Liver (tissue), 9 donors: Measurements from ENCODE around the gene MMP27. TPM values are rescaled to one million over a fixed set of nuclear protein-coding genes. Genes with fewer than 3 reads are reported as not detected.

Experiments used
- DNase-seq: peaks from one replicate; pipeline ENCODE4 v3.0.0-alpha.2; 2017; ENCODE audit warnings: low spot score
- H3K27ac ChIP-seq, 2 donors: one replicate each; pipeline ENCODE4 v1.7.0; 2013; ENCODE audit warnings: inconsistent platforms in 2 of 2, low read length in 2 of 2, control low read depth in 1 of 2, low read depth in 1 of 2, mild to moderate bottlenecking in 1 of 2
- H3K27me3 ChIP-seq, 4 donors: one replicate each; pipeline versions ENCODE4 v1.6.1 to v1.7.0; 2013; ENCODE audit warnings: low read length in 3 of 4, inconsistent platforms in 1 of 4, mild to moderate bottlenecking in 1 of 4, moderate library complexity in 1 of 4; ENCODE audit not compliant: control insufficient read depth in 4 of 4, insufficient read depth in 4 of 4
- H3K36me3 ChIP-seq, 4 donors: one replicate each; pipeline versions ENCODE4 v1.6.1 to v1.7.0; 2013; ENCODE audit warnings: low read length in 3 of 4, mild to moderate bottlenecking in 3 of 4, low read depth in 1 of 4, moderate library complexity in 1 of 4; ENCODE audit not compliant: control insufficient read depth in 4 of 4, insufficient read depth in 3 of 4
- H3K4me1 ChIP-seq, 4 donors: one replicate each; pipeline versions ENCODE4 v1.6.1 to v1.7.0; 2013; ENCODE audit warnings: low read length in 3 of 4, mild to moderate bottlenecking in 3 of 4, moderate library complexity in 1 of 4; ENCODE audit not compliant: control insufficient read depth in 4 of 4, insufficient read depth in 4 of 4
- H3K4me3 ChIP-seq, 3 donors: one replicate each; pipeline versions ENCODE4 v1.6.1 to v1.7.0; 2013; ENCODE audit warnings: low read length in 3 of 3, control low read depth in 1 of 3, low read depth in 1 of 3, mild to moderate bottlenecking in 1 of 3
- H3K9ac ChIP-seq, 2 donors: one replicate each; pipeline ENCODE4 v1.7.0; 2013; ENCODE audit warnings: low read length in 2 of 2, mild to moderate bottlenecking in 2 of 2, moderate library complexity in 2 of 2, control low read depth in 1 of 2, low read depth in 1 of 2
- H3K9me3 ChIP-seq, 4 donors: one replicate each; pipeline versions ENCODE4 v1.6.1 to v1.7.0; 2013; ENCODE audit warnings: low read length in 3 of 4; ENCODE audit not compliant: control insufficient read depth in 4 of 4
- ATF3 ChIP-seq: IDR thresholded peaks from 2 replicates; pipeline ENCODE4 v1.6.1; 2016; ENCODE audit warnings: antibody characterized with exemption
- CTCF ChIP-seq: fragments of 150-350 bp; IDR thresholded peaks from 2 replicates; pipeline ENCODE4 v1.5.1; 2017; ENCODE audit warnings: improper control_type of control experiment, low read depth, low read length; ENCODE audit not compliant: missing input control
- EGR1 ChIP-seq, 2 donors: IDR thresholded peaks; 2 replicates each; pipeline ENCODE4 v1.6.1; 2016 to 2018; ENCODE audit warnings: antibody characterized with exemption in 2 of 2, low read depth in 2 of 2
- FOXA1 ChIP-seq: IDR thresholded peaks from 2 replicates; pipeline ENCODE4 v1.6.1; 2016; ENCODE audit warnings: antibody characterized with exemption
- FOXA2 ChIP-seq: IDR thresholded peaks from 2 replicates; pipeline ENCODE4 v1.6.1; 2016; ENCODE audit warnings: antibody characterized with exemption
- GABPA ChIP-seq, 2 donors: IDR thresholded peaks in 1 of 2; conservative IDR thresholded peaks in 1 of 2; 2 replicates each; pipeline ENCODE4 v1.6.1; 2016; ENCODE audit warnings: antibody characterized with exemption in 2 of 2, mild to moderate bottlenecking in 1 of 2, moderate library complexity in 1 of 2
- HNF4A ChIP-seq, 2 donors: conservative IDR thresholded peaks; 2 replicates each; pipeline ENCODE4 v1.6.1; 2016; ENCODE audit warnings: antibody characterized with exemption in 2 of 2, mild to moderate bottlenecking in 2 of 2
- HNF4G ChIP-seq: IDR thresholded peaks from 2 replicates; pipeline ENCODE4 v1.6.1; 2016; ENCODE audit warnings: antibody characterized with exemption
- JUND ChIP-seq, 2 donors: IDR thresholded peaks; 2 replicates each; pipeline ENCODE4 v1.6.1; 2016; ENCODE audit warnings: antibody characterized with exemption in 2 of 2
- MAX ChIP-seq: IDR thresholded peaks from 2 replicates; pipeline ENCODE4 v1.6.1; 2016; ENCODE audit warnings: antibody characterized with exemption
- NR2F2 ChIP-seq: IDR thresholded peaks from 2 replicates; pipeline ENCODE4 v1.6.1; 2016; ENCODE audit warnings: antibody characterized with exemption
- RAD21 ChIP-seq, 2 donors: IDR thresholded peaks; 2 replicates each; pipeline ENCODE4 v1.6.1; 2016; ENCODE audit warnings: antibody characterized with exemption in 2 of 2, mild to moderate bottlenecking in 2 of 2
- REST ChIP-seq: IDR thresholded peaks from 2 replicates; pipeline ENCODE4 v1.6.1; 2016; ENCODE audit warnings: antibody characterized with exemption, mild to moderate bottlenecking
- RXRA ChIP-seq, 2 donors: IDR thresholded peaks; 2 replicates each; pipeline ENCODE4 v1.6.1; 2017 to 2018; ENCODE audit warnings: antibody characterized with exemption in 2 of 2, mild to moderate bottlenecking in 1 of 2
- TAF1 ChIP-seq: conservative IDR thresholded peaks from 2 replicates; pipeline ENCODE4 v1.6.1; 2016; ENCODE audit warnings: antibody characterized with exemption, mild to moderate bottlenecking
- YY1 ChIP-seq: IDR thresholded peaks from 2 replicates; pipeline ENCODE4 v1.6.1; 2016; ENCODE audit warnings: antibody characterized with exemption, mild to moderate bottlenecking
- ZBTB33 ChIP-seq: IDR thresholded peaks from 2 replicates; pipeline ENCODE4 v1.6.1; 2016; ENCODE audit warnings: antibody characterized with exemption
- WGBS: extraction: QIAGEN DNeasy Blood & Tissue Kit; methylation state at CpG from one replicate; pipeline ENCODE4 v1.1.7; 2013; 5-methylcytosine and 5-hydroxymethylcytosine counted together
- polyA plus RNA-seq, 2 donors: library from polyadenylated mRNA; stranded (reverse) in 1 of 2; unstranded in 1 of 2; fragments of 200-250 nt in 1 of 2; fragments of >200 nt in 1 of 2; fragmentation: Nextera tagmentation in 1 of 2; extraction: Ambion mirVana in 1 of 2; gene quantifications; one replicate each; pipeline versions ENCODE4 v1.2.1 to v1.2.3, GENCODE V29; 2013 to 2015
- total RNA-seq, 2 donors: library from RNA; depleted of rRNA; stranded (reverse); fragments of >200 nt; gene quantifications; one replicate each; pipeline ENCODE4 v1.2.3, GENCODE V29; 2014
- donor health status: healthy.
- donor health status: healthy.
- donor health status: healthy.
- donor health status: healthy.
- donor health status: healthy.

Gene MMP27
- total and polyA plus RNA-seq, 4 donors: not detected

- no peak overlapping the region for H3K9ac ChIP-seq
- no peaks in the 10 kb centered on the region for H3K36me3 ChIP-seq
- no peak overlapping the region for H3K4me3 ChIP-seq
- TF ChIP-seq CTCF: no peak
- no peak for TF ChIP-seq RAD21 (IDR thresholded peaks at IDR 0.05)
- no peak for TF ChIP-seq TAF1
- no peak for TF ChIP-seq HNF4A (conservative IDR thresholded peaks at IDR 0.05)
- TF ChIP-seq MAX: no peak
- TF ChIP-seq YY1: no peak
- TF ChIP-seq NR2F2: no peak
- no peak for TF ChIP-seq REST
- TF ChIP-seq ZBTB33: no peak
- no peak for TF ChIP-seq JUND (IDR thresholded peaks at IDR 0.05)
- TF ChIP-seq EGR1 (IDR thresholded peaks at IDR 0.05; ENCODE audit: low read depth in 2 of 2): no peak
- no peak for TF ChIP-seq HNF4G
- no peak for TF ChIP-seq FOXA2
- TF ChIP-seq GABPA (IDR thresholded peaks at IDR 0.05 in 1 of 2, conservative IDR thresholded peaks at IDR 0.05 in 1 of 2): no peak
- TF ChIP-seq ATF3: no peak
- 95% methylated on average over 2 of the region's 2 CpGs for WGBS
- H3K9me3 ChIP-seq: no peaks in the 10 kb centered on the region
- DNase-seq: no peak
- H3K27me3 ChIP-seq: no peaks in the 10 kb centered on the region
- no peak overlapping the region for H3K27ac ChIP-seq
- H3K4me1 ChIP-seq: no peaks in the 10 kb centered on the region
Observed at GRCh38 chr11:102685754-102686153, 19.8 kb downstream of the MMP27 start.

GRCh38 chr11:102685338-102685737 is 20.2 kb downstream of the MMP27 start:
- H3K27me3 ChIP-seq: no peaks in the 10 kb centered on the region
- 74% methylated on average over 3 of the region's 3 CpGs for WGBS
- no peak for DNase-seq
- no peaks in the 10 kb centered on the region for H3K4me1 ChIP-seq
- H3K9ac ChIP-seq: no peak overlapping the region
- no peaks in the 10 kb centered on the region for H3K9me3 ChIP-seq
- H3K4me3 ChIP-seq: no peak overlapping the region
- no peaks in the 10 kb centered on the region for H3K36me3 ChIP-seq
- no peak overlapping the region for H3K27ac ChIP-seq
- TF ChIP-seq NR2F2 (no peak), CTCF (no peak), JUND (IDR thresholded peaks at IDR 0.05) (no peak), REST (no peak), FOXA1 (no peak), RXRA (IDR thresholded peaks at IDR 0.05) (no peak), HNF4A (conservative IDR thresholded peaks at IDR 0.05) (no peak), RAD21 (IDR thresholded peaks at IDR 0.05) (no peak), HNF4G (no peak), GABPA (IDR thresholded peaks at IDR 0.05 in 1 of 2, conservative IDR thresholded peaks at IDR 0.05 in 1 of 2) (no peak)
